ENCODE measurements around the gene BLOC1S3. TPM values are rescaled to one million over a fixed set of nuclear protein-coding genes. Genes with fewer than 3 reads are reported as not detected.

The BLOC1S3 gene
- polyA plus RNA-seq, 3 donors: 9.1 to 10.5 (median 10.4) TPM

- DNase-seq (ENCODE audit: extremely low read depth in 1 of 11, low read depth in 9 of 11, low spot score in 4 of 11): no peak
Measured at GRCh38 chr19:45158503-45159209, 19.9 kb upstream of the BLOC1S3 start.

GRCh38 chr19:45159210-45159970 lies 19.2 kb upstream of the BLOC1S3 start:
- DNase-seq (ENCODE audit: extremely low read depth in 1 of 11, low read depth in 9 of 11, low spot score in 4 of 11): no peak

- no peak for DNase-seq (ENCODE audit: extremely low read depth in 1 of 11, low read depth in 9 of 11, low spot score in 4 of 11)
Measured at GRCh38 chr19:45159971-45160324, 18.6 kb upstream of the BLOC1S3 start.

- DNase-seq (ENCODE audit: extremely low read depth in 1 of 11, low read depth in 9 of 11, low spot score in 4 of 11): no peak
Measured at GRCh38 chr19:45160870-45161737, 17.5 kb upstream of the BLOC1S3 start, which contains the start of gene NKPD1. NKPD1 (minus strand) TSS chr19:45160982; CDS start chr19:45160150, 832 bp downstream.

- peak in 2 of 11 donors; percentile 41 to 42 for DNase-seq (ENCODE audit: extremely low read depth in 1 of 11, low read depth in 9 of 11, low spot score in 4 of 11)
Measured at GRCh38 chr19:45161738-45162607, 16.6 kb upstream of the BLOC1S3 start.

GRCh38 chr19:45162608-45163143 lies 15.9 kb upstream of the BLOC1S3 start:
- no peak for DNase-seq (ENCODE audit: extremely low read depth in 1 of 11, low read depth in 9 of 11, low spot score in 4 of 11)

DNA sequence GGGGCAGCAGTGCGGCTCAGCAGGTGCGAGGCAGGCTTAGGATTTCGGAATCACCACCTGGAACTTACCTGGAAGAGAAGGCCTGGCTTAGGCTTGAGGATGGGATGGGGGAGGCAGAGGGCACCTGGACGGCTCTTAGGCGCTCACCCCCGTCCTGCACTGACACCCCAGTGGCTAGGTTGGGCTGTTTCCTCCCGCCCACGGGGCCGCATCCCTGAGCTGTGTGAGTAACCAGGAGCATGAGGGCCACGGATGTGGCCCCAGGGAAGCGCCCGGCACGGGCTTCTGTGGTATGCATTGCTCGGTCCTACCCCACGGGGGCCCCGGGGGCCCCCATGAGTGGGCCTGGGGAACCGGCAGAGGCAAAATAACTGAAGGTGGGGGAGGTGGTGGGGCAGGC lies 15.4 kb upstream of the BLOC1S3 start:
- DNase-seq (ENCODE audit: extremely low read depth in 1 of 11, low read depth in 9 of 11, low spot score in 4 of 11): no peak

DNA sequence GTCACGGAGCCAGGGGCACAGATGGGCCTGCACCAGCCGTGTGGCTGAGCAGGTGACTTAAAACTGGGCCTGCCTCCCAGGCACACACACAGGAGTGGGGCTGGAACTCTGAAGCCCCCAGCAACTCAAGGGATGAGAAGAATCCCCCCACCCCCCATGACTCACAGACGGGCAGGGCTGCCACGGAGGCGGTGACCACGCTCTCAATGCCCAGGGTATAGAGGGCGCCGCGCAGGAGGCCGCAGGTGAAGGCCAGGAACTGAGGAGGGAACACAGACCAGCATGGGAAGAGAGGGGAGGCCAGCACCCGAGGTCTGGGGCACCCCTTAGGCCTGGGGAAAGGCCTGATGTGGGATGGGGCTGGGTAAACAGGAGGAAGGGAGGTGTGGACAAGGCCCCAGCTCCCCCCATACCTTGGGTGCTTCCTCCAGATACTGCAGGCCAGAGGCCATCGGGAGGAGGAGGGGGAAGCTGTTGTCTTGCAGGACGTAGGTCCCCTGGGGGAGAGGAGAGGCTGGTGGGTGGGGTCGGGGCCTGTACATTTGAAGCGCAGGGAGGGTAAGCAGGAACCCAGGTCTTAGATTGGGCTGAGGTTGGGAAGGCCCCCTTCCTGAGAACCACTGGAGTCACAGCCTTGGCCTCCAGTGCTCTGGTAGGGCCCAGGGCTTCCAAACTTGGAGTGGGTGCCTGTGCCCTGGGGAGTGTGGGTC lies 14.7 kb upstream of the BLOC1S3 start:
- no peak for DNase-seq (ENCODE audit: extremely low read depth in 1 of 11, low read depth in 9 of 11, low spot score in 4 of 11)

- DNase-seq (ENCODE audit: extremely low read depth in 1 of 11, low read depth in 9 of 11, low spot score in 4 of 11): no peak
Measured at GRCh38 chr19:45164577-45165335, 13.8 kb upstream of the BLOC1S3 start.

DNA sequence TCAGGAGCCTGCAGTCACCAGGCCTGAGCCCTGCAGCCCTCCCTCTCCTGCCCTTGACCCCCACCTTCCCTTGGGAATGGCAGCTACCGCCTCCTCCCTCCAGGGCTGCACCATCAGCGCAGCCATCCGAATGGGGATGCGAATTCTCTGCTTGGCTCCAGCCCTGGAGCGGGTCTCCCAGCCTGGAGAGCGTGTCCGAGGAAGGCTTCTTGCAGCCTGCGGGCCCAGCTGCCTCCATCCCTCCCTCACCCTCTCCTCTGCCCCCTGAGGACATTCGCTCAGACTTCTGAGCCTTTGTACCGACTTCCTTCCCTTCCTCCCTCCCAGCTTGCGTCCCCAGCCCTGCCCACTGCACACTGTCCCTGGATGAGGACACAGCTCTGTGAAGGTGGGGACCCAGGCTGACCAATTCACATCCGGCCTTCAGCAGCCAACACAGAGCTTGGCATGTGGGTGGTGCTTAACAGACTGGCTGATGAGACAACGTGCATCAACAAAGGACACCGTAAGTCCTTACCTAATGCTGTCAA lies 11.8 kb upstream of the BLOC1S3 start:
- no peak for DNase-seq (ENCODE audit: extremely low read depth in 1 of 11, low read depth in 9 of 11, low spot score in 4 of 11)

GRCh38 chr19:45168767-45169351 lies 9.7 kb upstream of the BLOC1S3 start:
- no peak for DNase-seq (ENCODE audit: extremely low read depth in 1 of 11, low read depth in 9 of 11, low spot score in 4 of 11)

GRCh38 chr19:45169602-45170001 lies 9.0 kb upstream of the BLOC1S3 start:
- DNase-seq (ENCODE audit: extremely low read depth in 1 of 11, low read depth in 9 of 11, low spot score in 4 of 11): no peak

DNA sequence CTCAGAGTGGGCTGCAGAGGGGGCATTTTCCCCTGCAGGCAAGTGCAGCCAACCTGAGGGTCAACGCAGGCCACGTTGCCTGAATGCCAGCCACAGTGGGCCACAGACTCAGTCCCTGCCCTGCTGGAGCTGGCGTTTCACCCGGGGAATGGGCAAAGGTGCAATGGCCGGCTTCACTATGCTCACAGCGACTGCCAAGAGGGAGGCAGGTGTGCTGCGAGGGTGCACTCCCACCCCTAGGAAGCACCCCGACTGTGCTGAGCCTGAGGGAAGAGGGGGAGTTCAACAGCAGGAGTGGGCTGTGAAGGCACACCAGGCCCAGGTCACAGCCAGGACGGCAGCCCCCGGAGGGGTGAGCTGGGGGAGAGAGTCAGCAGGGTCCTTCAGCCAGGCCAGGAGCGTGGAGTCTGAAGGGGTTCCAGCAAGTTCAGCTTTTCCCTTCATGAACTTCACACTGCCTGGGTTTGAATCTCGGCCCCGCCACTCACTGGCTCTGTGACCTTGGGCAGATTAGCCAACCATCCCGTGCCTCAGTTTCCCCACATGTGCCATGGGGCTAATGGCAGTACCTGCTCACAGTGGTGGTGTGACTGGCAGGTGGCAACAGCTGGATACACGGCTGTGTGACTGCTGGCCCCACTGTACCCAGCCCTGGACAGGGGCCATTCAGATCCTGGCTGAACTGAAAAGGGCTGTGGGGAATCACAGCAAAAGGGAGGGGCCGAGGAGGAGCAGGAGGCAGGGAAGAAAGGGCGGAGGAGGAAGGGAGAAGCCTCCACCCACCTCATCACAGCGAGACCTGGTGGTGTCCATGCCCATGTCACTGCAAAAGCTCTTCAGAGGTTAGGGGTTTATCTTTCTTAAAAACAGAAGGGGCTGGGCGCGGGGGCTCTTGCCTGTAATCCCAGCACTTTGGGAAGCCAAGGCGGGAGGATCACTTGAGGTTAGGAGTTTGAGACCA lies 8.2 kb upstream of the BLOC1S3 start:
- no peak for DNase-seq (ENCODE audit: extremely low read depth in 1 of 11, low read depth in 9 of 11, low spot score in 4 of 11)

DNA sequence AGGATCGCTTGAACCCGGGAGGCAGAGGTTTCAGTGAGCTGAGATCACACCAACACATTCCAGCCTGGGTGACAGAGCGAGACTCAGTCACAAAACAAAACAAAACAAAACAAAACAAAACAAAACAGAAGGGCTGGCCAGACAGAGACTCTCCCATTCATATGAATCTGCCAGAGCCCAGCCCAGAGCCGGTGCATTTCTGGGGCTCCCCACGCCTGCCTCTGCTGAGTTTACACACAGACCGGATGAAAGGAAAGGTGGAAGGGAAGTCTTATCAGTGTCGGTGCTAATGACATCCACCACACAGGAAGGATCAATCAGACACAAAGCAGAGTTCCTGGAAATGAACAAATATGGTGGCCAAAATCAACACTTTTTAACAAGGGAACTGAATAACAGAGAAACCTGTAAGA lies 7.4 kb upstream of the BLOC1S3 start:
- DNase-seq (ENCODE audit: extremely low read depth in 1 of 11, low read depth in 9 of 11, low spot score in 4 of 11): no peak

DNA sequence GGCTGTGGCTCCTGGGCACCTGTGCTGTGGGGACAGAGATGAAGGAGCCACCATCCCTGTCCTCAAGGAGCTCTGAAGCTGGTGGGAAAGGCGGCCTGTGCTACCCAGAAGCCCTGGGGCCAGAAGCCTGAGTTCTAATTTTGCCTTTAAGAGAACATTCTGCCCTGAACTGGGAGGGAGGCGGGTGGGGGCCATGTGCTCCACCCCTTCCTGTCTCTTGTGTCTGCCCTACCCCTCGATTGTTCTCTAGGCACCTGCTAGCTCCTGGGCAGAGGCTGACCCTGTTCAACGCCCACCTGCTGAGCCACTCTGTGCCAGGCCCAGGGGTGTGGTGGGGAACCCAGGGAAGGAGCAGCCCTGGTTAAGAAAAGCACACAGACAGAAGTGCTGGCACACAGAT lies 6.4 kb upstream of the BLOC1S3 start:
- DNase-seq (ENCODE audit: extremely low read depth in 1 of 11, low read depth in 9 of 11, low spot score in 4 of 11): no peak

Measured in renal cortex interstitium (tissue), 11 donors.